Testis (tissue), 5 donors: Measurements from ENCODE around the gene TOM1L2. TPM values are rescaled to one million over a fixed set of nuclear protein-coding genes. Genes with fewer than 3 reads are reported as not detected.

Experiments
- DNase-seq: peaks from one replicate; pipeline ENCODE4 v3.0.0-alpha.2; 2019
- H3K27ac ChIP-seq, 2 donors: fragments of 200-600 bp; sonication (generic); one replicate each; pipeline ENCODE4 v1.5.1; 2019
- H3K27me3 ChIP-seq: fragments of 200-600 bp; sonication (generic); one replicate; pipeline ENCODE4 v1.5.1; 2019
- H3K36me3 ChIP-seq: fragments of 200-600 bp; sonication (generic); one replicate; pipeline ENCODE4 v1.5.1; 2017; ENCODE audit warnings: low read depth; ENCODE audit errors: missing control alignments
- H3K4me1 ChIP-seq: fragments of 200-600 bp; sonication (generic); one replicate; pipeline ENCODE4 v1.5.1; 2019
- H3K4me3 ChIP-seq, 2 donors: fragments of 200-600 bp; sonication (generic); one replicate each; pipeline ENCODE4 v1.5.1; 2017 to 2019
- H3K9me3 ChIP-seq: fragments of 200-600 bp; sonication (generic); one replicate; pipeline ENCODE4 v1.5.1; 2017
- POLR2A ChIP-seq: fragments of 450-650 bp; IDR thresholded peaks from one replicate; pipeline ENCODE4 v1.6.1; 2017; ENCODE audit warnings: antibody characterized with exemption, mild to moderate bottlenecking, moderate library complexity
- WGBS, 2 donors: methylation state at CpG; one replicate each; pipeline ENCODE4 v1.1.5; 2018; 5-methylcytosine and 5-hydroxymethylcytosine counted together
- intact Hi-C: fragments of 100-400 bp; cut with DNase I; formaldehyde crosslinking; loops from one replicate; pipeline ENCODE4 v1.15.1; 2023; ENCODE audit warnings: low total_unique reads
- long read RNA-seq, 2 donors: transcript quantifications; one replicate each; lab custom pipeline, GENCODE V29; 2026
- polyA plus RNA-seq: library from polyadenylated mRNA; stranded (reverse); fragments of 350-450 nt; fragmentation: Illumina TruSeq; extraction: RNeasy Lipid Tissue Mini Kit (QIAGEN cat#74804); gene quantifications from one replicate; pipeline ENCODE4 v1.2.3, GENCODE V29; 2014; ENCODE audit warnings: low read depth, low replicate concordance; ENCODE audit not compliant: insufficient read depth
- total RNA-seq, 2 donors: library from RNA; depleted of rRNA; stranded (reverse); fragments of >200 nt; gene quantifications; one replicate each; pipeline ENCODE4 v1.2.3, GENCODE V29; 2016
- TF ChIP-seq, protein P1 (sequence below), 3 experiments: fragments of 450-650 bp in 2 of 3; fragments of 200-600 bp in 1 of 3; sonication (generic) in 1 of 3; IDR thresholded peaks; one replicate each; pipeline ENCODE4 v1.5.1; 2016 to 2019; ENCODE audit warnings: antibody characterized with exemption in 3 of 3, mild to moderate bottlenecking in 2 of 3, moderate library complexity in 1 of 3

Gene TOM1L2
- 100 to 1,000 TPM; 218 to 221 TPM for total RNA-seq
- polyA plus RNA-seq = 92.4 TPM
- long read RNA-seq, donor 1, full-length matches to known transcripts = 5 of 5 reads
- long read RNA-seq, donor 1, partial matches to known transcripts = 0 of 5 reads
- long read RNA-seq, donor 1, other reads (novel, unspliced or antisense) = 0 of 5 reads
- long read RNA-seq, donor 2, partial matches to known transcripts = 0 of 6 reads
- long read RNA-seq, donor 2, other reads (novel, unspliced or antisense) = 0 of 6 reads

DNA sequence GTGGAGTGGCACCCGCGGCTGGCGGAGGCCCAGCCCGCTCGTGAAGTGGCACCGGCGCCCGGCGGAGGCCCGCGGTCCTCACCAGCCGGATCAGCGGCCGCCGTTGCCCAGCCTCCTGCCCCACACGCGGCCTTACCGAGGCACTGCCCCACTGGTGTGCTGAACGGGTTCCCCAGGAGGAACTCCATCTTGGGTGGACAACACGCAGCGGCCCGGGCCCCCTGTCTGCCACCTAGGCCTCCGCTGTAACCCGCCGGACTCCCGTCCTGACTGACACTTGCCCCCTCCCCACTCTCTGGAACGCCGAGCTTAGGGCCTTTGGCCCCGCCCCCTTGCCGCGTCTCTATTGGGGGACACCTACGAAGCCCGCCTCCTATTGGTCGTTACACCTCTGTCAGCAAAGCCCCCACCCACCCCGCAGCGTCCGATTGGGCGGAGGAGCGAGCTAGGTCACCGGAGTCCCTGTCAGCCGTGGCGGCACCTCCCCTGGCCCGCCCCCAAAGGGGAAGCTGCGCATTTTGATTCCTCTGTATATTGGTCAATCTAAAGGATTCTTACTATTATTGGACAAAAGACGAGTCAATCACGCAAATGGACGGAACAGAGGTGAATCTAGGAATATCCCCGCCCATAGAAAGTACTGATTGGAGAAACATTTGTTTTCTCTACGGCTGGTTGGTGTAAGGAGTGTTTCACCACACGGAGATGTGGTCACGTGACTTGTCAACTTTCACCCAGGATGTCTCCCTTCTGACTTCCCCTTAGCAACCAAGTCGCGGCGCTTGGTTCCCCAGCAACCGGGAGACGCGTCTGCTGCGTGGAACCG, at the start of gene TOM1L2, which contains the start of gene DRC3:
TSS of gene TOM1L2 (minus strand) at position 275 of the 826 bp plus-strand sequence. CDS start at position 188, 87 bp downstream.
TSS of gene DRC3 (plus strand) at position 737 of the 826 bp plus-strand sequence. CDS start 4,737 bp downstream, outside the sequence.
- intact Hi-C loops = no loop called here
- WGBS, 2 donors = 0% methylated on average over 17 to 47 of the region's 59 CpGs
- peak; percentile 65 for TF ChIP-seq POLR2A
- TF ChIP-seq, protein P1, sequence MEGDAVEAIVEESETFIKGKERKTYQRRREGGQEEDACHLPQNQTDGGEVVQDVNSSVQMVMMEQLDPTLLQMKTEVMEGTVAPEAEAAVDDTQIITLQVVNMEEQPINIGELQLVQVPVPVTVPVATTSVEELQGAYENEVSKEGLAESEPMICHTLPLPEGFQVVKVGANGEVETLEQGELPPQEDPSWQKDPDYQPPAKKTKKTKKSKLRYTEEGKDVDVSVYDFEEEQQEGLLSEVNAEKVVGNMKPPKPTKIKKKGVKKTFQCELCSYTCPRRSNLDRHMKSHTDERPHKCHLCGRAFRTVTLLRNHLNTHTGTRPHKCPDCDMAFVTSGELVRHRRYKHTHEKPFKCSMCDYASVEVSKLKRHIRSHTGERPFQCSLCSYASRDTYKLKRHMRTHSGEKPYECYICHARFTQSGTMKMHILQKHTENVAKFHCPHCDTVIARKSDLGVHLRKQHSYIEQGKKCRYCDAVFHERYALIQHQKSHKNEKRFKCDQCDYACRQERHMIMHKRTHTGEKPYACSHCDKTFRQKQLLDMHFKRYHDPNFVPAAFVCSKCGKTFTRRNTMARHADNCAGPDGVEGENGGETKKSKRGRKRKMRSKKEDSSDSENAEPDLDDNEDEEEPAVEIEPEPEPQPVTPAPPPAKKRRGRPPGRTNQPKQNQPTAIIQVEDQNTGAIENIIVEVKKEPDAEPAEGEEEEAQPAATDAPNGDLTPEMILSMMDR (IDR thresholded peaks at IDR 0.05) = peak in 2 of 3 experiments; percentile 16 to 32

DNA sequence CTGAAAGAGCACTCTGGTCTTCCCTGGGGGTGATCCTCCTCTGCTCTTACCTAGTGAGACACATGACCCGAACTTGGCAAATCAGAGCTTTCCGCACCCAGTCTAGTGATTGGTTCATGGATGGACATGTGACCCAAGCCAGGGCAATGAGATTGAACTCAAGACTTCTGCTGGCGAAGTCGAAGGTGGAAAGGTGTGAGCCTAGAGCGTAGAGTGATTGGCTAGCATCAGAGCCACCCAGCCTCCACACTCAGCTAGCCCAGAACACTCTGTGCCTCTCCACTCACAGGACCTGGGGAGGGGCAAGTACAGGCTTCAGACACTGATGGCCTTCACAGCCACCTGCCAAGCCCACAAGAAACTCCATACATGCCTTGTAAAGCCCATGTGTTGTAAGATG, 49.2 kb upstream of the TOM1L2 start:
- WGBS, 2 donors = 95 to 96% methylated on average over 5 of the region's 5 CpGs
- Histone ChIP-seq H3K36me3 (no peaks in the 10 kb centered on the region), H3K27me3 (no peaks in the 10 kb centered on the region), H3K4me1 (peaks cover 22% of the 10 kb centered on the region), H3K9me3 (no peaks in the 10 kb centered on the region), H3K4me3 (no peak overlapping the region), H3K27ac (no peak overlapping the region)
- no peak for DNase-seq
- intact Hi-C loops = no loop called here
- TF ChIP-seq POLR2A = no peak
- TF ChIP-seq, protein P1 (IDR thresholded peaks at IDR 0.05) = no peak

More for the DNA sequence above, at the start of gene TOM1L2, which contains the start of gene DRC3:
- H3K4me1 ChIP-seq = peaks cover 11% of the 10 kb centered on the region
- DNase-seq = peak; percentile 100
- no peaks in the 10 kb centered on the region for H3K27me3 ChIP-seq
- H3K27ac ChIP-seq = peak within 1 kb of the TSS; percentile 78 to 82
- no peaks in the 10 kb centered on the region for H3K9me3 ChIP-seq
- no peaks in the 10 kb centered on the region for H3K36me3 ChIP-seq
- H3K4me3 ChIP-seq = peak within 1 kb of the TSS; percentile 84 to 93

DNA sequence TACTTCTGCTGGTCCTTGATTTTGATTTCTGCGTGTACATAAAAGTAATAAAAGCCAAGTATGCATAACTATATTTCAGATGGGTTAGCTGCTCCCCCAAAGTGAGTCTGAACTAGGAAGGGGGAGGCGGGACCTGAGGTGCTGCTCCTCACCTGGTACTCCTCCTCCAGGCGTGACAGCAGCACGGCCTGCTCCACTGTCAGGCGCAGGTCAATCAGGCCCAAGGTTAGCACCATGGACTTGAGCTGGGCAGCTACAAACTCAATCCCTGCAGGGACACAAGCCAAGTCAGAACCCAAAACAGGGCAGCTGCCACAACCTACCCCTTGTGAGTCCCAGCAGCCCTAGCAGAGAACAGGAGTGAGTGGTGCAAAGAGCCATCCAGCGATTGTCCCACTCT, 48.8 kb upstream of the TOM1L2 start:
- Histone ChIP-seq H3K27me3 (no peaks in the 10 kb centered on the region), H3K4me1 (peaks cover 22% of the 10 kb centered on the region), H3K4me3 (no peak overlapping the region), H3K27ac (no peak overlapping the region), H3K9me3 (no peaks in the 10 kb centered on the region), H3K36me3 (no peaks in the 10 kb centered on the region)
- intact Hi-C loops = no loop called here
- TF ChIP-seq, protein P1 (IDR thresholded peaks at IDR 0.05) = no peak
- no peak for TF ChIP-seq POLR2A
- WGBS, 2 donors = 96 to 100% methylated on average over 5 to 6 of the region's 6 CpGs
- no peak for DNase-seq

DNA sequence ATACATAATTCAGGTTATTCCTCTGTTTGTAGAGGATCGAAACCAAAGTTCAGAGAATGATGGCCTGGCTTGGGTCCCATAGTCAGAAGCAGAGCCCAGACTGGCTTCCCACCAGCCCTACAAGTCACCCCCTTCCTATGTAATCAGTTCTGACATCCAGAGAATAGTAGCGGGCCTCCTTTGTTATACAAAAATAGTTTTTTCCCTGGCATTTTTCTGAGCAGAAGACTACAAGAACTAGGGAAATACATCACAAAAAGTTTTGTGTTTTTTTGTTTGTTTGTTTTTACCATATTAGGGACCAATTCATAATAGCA, 47.6 kb upstream of the TOM1L2 start:
- TF ChIP-seq, protein P1 (IDR thresholded peaks at IDR 0.05) = no peak
- TF ChIP-seq POLR2A = no peak
- no peak for DNase-seq
- H3K27me3 ChIP-seq = no peaks in the 10 kb centered on the region
- no peaks in the 10 kb centered on the region for H3K9me3 ChIP-seq
- H3K36me3 ChIP-seq = no peaks in the 10 kb centered on the region
- no peak overlapping the region for H3K27ac ChIP-seq
- intact Hi-C loops = no loop called here
- WGBS, 2 donors = 72 to 75% methylated on average over 2 of the region's 2 CpGs
- H3K4me1 ChIP-seq = peaks cover 22% of the 10 kb centered on the region
- no peak overlapping the region for H3K4me3 ChIP-seq
